ENCODE measurements around the gene DUSP5. TPM values are rescaled to one million over a fixed set of nuclear protein-coding genes. Genes with fewer than 3 reads are reported as not detected.

DUSP5 gene
- total RNA-seq, 2 experiments from 2014 or later: 64.3 to 66.2 TPM

DNA sequence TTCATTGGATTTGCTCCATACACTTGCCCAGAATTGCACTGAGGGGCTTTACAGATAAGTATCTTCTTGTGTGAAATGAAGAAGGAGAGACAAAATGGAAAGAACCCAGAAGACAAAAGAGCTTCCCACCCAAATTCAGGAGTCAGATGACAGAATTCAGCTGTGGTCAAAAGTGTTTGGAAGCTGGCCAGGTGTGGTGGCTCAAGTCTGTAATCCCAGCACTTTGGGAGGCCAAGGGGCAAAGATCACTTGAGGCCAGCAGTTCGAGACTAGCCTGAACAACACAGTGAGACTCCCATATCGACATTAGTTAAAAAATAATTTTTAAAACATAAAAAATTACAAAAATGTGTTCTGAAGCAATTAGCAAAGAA, 27.1 kb downstream of the DUSP5 start:
- TF ChIP-seq, protein P1, sequence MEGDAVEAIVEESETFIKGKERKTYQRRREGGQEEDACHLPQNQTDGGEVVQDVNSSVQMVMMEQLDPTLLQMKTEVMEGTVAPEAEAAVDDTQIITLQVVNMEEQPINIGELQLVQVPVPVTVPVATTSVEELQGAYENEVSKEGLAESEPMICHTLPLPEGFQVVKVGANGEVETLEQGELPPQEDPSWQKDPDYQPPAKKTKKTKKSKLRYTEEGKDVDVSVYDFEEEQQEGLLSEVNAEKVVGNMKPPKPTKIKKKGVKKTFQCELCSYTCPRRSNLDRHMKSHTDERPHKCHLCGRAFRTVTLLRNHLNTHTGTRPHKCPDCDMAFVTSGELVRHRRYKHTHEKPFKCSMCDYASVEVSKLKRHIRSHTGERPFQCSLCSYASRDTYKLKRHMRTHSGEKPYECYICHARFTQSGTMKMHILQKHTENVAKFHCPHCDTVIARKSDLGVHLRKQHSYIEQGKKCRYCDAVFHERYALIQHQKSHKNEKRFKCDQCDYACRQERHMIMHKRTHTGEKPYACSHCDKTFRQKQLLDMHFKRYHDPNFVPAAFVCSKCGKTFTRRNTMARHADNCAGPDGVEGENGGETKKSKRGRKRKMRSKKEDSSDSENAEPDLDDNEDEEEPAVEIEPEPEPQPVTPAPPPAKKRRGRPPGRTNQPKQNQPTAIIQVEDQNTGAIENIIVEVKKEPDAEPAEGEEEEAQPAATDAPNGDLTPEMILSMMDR (IDR thresholded peaks at IDR 0.05): no peak
- no peak for ATAC-seq (ENCODE audit: poor library complexity)
- H3K36me3 Mint-ChIP-seq (ENCODE audit: low read depth): no peaks in the 10 kb centered on the region
- ChIA-PET CTCF (no interaction called here), POLR2A (no interaction called here)
- DNase-seq: no peak
- intact Hi-C loops (cut with DNase I, micrococcal nuclease): no loop called here
- H3K9me3 ChIP-seq (ENCODE audit: control insufficient read depth in 1 of 2, insufficient read depth in 1 of 2, low read length in 2 of 2): no peaks in the 10 kb centered on the region
- peaks cover 19% of the 10 kb centered on the region for H3K4me1 ChIP-seq (ENCODE audit: insufficient read depth, low read length)
- H3K27ac ChIP-seq (ENCODE audit: low read depth in 1 of 2, low read length in 2 of 2): no peak overlapping the region
- H3K4me3 Mint-ChIP-seq: no peak overlapping the region
- H3K4me1 Mint-ChIP-seq (ENCODE audit: low read depth): peaks cover 28% of the 10 kb centered on the region
- no peaks in the 10 kb centered on the region for H3K9me3 Mint-ChIP-seq
- no peak overlapping the region for H3K4me3 ChIP-seq (ENCODE audit: low read length)
- no peak overlapping the region for H3K27ac Mint-ChIP-seq
- no peaks in the 10 kb centered on the region for H3K27me3 ChIP-seq (ENCODE audit: control insufficient read depth in 1 of 2, insufficient read depth in 2 of 2, low read length in 2 of 2)
- H3K27me3 Mint-ChIP-seq: no peaks in the 10 kb centered on the region
- H3K36me3 ChIP-seq (ENCODE audit: insufficient read depth, low read length): no peaks in the 10 kb centered on the region

DNA sequence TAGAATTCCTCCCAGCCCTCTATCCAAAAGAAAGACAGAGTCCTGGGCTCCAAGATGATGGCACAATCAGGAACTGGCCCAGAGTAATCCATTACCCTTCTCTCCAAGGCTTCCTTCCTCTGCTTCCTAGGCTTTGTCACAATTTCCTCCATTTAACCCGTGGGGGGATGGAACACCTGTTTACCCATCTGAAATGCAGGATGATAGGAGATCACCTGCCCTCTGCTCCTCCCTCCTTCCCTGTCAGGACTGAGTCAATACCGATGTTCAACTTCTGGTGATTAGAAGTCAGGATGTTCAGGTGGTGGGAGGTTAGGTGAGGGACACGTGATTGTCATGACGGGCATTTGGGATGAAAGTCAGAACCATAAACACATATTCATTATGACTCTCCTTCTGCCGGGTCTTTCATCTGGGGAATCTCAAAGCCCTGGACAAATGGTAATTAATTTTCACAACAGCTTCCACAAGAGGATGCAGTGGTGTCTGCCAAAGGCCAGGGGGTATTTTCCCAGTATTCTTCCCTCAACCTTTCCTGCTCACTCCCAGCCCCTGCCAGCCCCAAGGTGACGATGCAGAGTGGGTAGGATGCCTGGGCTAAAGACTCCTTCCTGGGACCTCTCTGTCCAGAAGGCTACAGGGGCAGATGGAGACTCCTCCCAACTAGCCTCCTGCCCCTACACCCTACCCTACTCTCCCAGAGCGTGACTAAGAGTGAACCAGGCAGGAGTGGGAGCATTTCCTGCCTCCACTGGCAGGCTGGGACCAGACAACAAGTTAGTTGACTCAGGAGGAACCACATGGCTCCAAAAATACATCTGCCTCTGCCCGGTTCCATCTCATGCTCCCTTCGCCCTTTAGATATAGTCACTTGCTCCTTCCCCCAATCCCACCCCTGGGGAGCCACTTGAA, 27.9 kb downstream of the DUSP5 start:
- H3K27ac Mint-ChIP-seq: no peak overlapping the region
- ChIA-PET CTCF (no interaction called here), POLR2A (no interaction called here)
- no peaks in the 10 kb centered on the region for H3K36me3 ChIP-seq (ENCODE audit: insufficient read depth, low read length)
- H3K27me3 Mint-ChIP-seq: no peaks in the 10 kb centered on the region
- H3K27ac ChIP-seq (ENCODE audit: low read depth in 1 of 2, low read length in 2 of 2): no peak overlapping the region
- peaks cover 25% of the 10 kb centered on the region for H3K4me1 ChIP-seq (ENCODE audit: insufficient read depth, low read length)
- no peak for DNase-seq
- H3K4me1 Mint-ChIP-seq (ENCODE audit: low read depth): peaks cover 30% of the 10 kb centered on the region
- H3K27me3 ChIP-seq (ENCODE audit: control insufficient read depth in 1 of 2, insufficient read depth in 2 of 2, low read length in 2 of 2): no peaks in the 10 kb centered on the region
- H3K9me3 ChIP-seq (ENCODE audit: control insufficient read depth in 1 of 2, insufficient read depth in 1 of 2, low read length in 2 of 2): no peaks in the 10 kb centered on the region
- intact Hi-C loops (cut with DNase I, micrococcal nuclease): no loop called here
- TF ChIP-seq, protein P1 (IDR thresholded peaks at IDR 0.05): no peak
- no peak overlapping the region for H3K4me3 ChIP-seq (ENCODE audit: low read length)
- H3K36me3 Mint-ChIP-seq (ENCODE audit: low read depth): no peaks in the 10 kb centered on the region
- no peak for ATAC-seq (ENCODE audit: poor library complexity)
- no peaks in the 10 kb centered on the region for H3K9me3 Mint-ChIP-seq
- H3K4me3 Mint-ChIP-seq: no peak overlapping the region

DNA sequence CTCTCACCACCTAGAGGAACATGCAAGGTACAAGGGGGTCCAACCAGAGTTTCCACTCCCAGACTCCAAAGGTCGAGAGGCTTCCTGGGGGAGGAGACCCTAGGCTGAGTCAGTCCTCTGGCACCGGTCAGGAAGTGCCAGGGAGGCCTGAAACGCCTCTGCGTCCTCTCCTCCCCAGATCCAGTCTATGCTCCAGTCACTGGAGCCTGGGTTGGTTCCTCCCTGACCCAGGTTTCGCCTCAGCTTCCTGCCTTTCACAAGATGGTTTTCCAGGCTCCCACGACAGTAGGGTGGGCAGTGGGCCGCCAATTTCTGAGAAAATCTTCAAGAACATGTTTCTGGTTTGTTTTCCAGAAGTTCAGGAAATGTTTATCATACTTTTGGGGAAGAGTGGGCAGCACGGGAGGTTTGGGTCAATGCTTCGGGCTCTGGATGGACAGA, 30.0 kb downstream of the DUSP5 start:
- Histone ChIP-seq H3K9me3 (ENCODE audit: control insufficient read depth in 1 of 2, insufficient read depth in 1 of 2, low read length in 2 of 2) (no peaks in the 10 kb centered on the region), H3K36me3 (ENCODE audit: insufficient read depth, low read length) (no peaks in the 10 kb centered on the region), H3K4me3 (ENCODE audit: low read length) (no peak overlapping the region), H3K27ac (ENCODE audit: low read depth in 1 of 2, low read length in 2 of 2) (no peak overlapping the region), H3K27me3 (ENCODE audit: control insufficient read depth in 1 of 2, insufficient read depth in 2 of 2, low read length in 2 of 2) (no peaks in the 10 kb centered on the region), H3K4me1 (ENCODE audit: insufficient read depth, low read length) (peaks cover 24% of the 10 kb centered on the region)
- Mint-ChIP-seq H3K4me1 (ENCODE audit: low read depth) (peaks cover 21% of the 10 kb centered on the region), H3K4me3 (no peak overlapping the region), H3K27me3 (no peaks in the 10 kb centered on the region), H3K9me3 (no peaks in the 10 kb centered on the region), H3K36me3 (ENCODE audit: low read depth) (no peaks in the 10 kb centered on the region), H3K27ac (no peak overlapping the region)
- POLR2A ChIA-PET: no interaction called here
- intact Hi-C loops (cut with DNase I, micrococcal nuclease): no loop called here
- ATAC-seq (ENCODE audit: poor library complexity) (no peak), DNase-seq (no peak)
- CTCF ChIA-PET: no interaction called here
- TF ChIP-seq, protein P1 (IDR thresholded peaks at IDR 0.05): no peak
